NCI-H146 (cell line): ENCODE results near the gene ABHD12.

Experiments used
- DNase-seq: peaks from one replicate; lab custom pipeline; 2025; lab: John Stamatoyannopoulos, UW

ABHD12 gene

DNA sequence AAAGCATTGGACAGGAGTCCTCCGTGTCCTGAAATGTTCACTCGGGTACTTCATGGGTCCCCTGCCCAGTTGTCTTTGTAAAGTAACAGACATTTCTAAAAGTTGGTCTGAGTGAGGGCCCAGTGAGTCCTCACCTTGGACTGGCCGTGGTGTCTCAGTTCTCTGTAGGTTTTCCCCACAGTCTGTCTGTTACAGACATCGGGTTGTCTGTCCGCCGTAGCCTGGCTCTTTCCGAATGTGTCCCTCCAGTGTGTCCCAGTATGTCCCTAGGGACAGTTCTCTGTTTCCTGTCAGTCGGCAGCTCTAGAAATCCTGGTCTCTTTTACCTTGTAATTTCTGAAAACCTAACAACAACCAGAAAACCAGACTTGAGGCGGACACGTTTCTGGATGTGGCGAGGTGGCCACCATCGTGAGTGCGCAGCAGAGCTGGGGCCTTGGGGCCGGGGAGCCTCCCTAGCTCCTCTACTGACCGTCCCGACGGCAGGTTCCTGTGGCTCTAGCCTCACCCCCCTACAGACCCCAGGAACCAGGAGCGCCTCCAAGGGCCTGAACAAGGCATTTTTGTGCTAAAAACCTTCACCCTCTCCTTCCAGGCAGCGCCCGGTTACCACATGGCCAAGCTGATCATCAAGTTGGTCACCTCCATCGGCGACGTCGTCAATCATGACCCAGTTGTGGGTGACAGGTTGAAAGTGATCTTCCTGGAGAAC is 100.6 kb downstream of the ABHD12 start:
- DNase-seq: no peak

DNA sequence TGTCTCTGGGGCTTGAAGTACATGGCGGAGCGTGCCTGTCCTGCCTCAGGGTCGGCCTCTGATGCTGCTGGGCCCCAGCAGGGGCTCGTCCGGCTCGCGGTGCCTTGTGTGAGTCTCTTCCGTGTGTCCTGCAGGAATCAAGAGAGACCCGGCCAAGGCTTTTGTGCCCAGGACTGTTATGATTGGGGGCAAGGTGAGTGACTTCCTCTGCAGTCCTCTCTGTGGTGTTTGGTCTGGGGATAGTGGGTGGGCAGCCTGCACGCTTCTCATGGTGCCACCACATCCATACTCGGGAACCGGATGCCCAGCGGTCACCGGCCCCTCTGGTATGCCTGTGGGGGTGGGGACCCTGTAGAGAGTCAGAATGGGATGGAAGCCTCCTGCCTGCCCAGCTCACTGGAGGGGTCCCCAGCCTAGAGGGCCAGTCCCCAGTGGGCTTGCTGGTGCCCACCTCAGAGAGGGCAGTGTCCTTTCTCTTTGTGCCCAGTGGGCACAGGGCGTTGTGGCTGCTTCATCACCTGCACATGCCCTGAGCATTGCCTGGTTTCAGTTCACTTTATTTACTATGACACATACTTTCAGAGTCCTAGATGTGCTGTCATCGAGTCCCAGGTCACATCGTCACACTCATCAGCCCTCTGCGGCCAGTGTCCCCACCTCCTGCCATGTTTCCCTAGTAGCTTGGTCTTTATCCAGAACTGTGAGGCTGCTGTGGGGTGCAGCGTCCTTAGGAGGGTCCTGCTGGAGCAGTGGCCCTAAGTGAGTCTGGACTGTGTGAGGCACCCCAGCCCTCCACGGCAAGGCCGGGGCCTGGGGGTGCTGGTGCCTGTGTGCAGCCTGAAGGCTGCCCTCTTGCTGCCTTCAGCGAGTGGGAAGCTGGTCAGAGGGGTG is 102.1 kb downstream of the ABHD12 start:
- DNase-seq: no peak

DNA sequence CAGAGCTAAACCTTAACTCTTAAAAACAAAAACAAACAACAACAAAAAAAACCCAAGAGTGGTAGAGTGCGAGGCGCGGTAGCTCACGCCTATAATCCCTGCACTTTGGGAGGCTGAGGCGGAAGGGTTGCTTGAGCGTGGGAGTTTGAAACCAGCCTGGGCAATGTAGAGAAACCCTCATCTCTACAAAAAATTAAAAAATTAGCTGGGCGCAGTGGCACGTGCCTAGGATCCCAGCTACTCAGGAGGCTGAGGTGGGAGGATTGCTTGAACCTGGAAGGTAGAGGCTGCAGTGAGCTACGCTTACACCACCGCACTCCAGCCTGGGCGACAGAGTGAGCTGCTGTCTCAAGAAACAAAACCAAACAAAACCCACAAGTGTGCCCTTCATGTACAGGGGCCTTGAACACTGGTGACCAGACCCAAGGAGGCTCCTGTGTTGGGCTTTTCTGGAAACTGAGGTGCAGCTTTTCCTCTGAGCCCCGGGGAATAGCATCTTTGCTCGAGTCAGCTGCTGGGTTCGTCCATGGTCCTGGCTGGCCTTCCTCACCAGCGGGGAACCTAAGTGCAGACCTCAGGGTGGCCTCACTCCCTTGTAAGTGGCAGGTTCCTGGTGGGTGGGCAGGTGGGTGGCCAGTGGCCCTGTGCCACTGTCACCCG is 102.9 kb downstream of the ABHD12 start:
- DNase-seq: no peak

DNA sequence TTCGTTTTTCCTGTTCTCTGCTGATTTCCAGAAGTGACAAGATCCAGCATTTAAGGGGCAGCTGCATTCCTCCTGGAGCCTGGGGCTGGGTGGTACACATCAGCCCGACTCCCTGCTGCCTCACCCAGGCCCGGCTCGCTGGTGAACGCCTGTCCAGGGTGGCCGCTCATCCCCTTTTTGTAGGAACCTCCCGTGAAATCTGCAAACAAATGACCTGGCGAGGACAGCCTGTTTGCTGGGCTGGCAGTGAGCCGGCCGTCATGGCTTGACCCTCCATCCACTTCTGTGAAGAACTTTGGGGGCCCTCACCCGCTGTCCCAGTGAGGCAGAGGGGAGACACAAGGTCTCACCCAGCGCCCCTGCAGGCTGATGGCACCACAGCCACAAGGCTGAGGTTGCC is 103.7 kb downstream of the ABHD12 start:
- DNase-seq: no peak

DNA sequence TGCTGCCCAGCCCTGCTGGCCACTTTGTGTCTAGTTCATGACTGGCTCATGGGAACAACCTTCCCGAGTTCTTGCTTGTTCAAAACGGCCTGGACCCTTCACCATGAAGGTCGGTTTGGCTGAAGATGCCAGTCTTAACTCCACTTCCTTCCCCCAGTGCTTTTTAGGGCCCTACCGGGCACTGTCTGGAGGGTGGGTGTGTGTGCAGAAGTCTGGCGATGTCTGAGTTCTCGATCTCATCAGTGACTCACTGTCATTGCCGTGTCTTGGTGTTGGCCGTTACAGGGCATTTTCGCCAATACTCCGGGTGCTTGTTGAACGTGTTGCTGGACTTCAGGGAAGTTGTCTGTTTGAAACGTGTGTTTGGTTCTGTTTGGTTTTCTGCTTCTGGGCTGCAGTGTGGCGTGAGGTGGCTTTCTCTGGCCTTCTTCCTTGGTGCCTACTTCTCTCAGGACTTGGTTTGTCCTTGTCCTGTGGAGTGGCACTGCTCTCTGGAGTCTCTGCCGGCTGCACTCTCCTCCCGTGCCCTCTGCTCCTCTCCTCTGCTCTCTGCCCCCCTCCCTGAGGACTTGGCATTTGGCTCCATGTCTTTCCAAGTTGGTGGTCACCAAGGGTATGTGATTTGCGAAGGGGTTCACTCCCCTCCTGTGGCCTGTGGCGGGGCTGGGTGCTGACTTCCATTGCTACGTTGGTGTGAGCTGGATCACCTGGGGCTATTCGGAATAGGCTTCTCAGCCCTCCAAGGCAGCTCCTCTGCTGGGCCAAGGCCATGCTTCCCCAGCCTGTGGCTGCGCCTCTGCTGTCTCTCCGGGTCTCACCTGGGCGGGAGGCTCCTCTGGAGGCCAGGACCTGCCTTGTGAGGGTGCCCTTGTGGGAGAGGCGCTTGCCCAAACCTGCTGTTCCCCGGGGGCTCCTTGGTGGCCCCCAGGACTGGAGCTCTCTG is 104.5 kb downstream of the ABHD12 start:
- no peak for DNase-seq

DNA sequence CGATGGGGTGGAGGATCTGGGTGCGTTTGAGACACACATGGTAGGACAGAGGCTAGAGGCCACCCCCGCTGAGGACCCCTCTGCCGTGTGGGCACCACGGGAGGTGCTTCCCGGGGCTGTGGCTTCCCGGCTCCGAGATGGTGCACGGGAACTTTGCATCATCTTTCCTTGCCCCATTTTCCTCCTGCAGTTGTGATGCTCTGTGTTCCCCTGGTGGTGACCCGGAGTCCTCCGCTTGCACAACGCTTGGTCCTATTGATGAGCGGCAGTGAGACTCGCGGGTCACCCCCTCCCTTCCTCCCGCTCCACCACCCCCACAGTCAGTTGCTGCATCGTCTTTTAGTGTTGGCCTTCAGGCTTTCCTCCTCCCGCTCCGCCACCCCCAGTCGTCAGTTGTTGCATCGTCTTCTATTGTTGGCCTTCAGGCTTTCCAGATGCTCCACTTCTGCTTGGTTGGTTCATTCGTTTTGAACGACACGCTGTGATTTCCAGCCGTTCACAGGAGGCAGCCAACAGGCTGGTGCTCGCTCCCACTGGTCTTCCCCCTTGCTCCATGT is 105.5 kb downstream of the ABHD12 start:
- no peak for DNase-seq

DNA sequence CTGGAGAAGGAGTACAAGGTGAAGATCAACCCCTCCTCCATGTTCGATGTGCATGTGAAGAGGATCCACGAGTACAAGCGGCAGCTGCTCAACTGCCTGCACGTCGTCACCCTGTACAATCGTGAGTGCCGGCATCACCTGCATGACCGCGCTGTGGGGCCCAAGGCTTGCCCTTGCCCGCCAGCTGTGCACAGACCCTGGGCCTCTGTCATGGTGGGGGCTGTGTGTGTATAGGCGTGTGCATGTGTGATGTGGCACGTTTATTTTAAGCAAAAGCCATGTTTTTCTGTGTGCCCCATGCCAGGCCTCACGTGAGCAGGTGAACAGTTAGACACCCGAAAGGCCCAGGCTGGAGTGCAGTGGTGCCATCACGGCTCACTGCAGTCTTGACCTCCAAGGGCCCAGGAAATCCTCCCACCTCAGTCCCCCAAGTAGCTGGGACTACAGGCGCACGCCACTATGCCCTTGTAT is 106.5 kb downstream of the ABHD12 start:
- DNase-seq: no peak

DNA sequence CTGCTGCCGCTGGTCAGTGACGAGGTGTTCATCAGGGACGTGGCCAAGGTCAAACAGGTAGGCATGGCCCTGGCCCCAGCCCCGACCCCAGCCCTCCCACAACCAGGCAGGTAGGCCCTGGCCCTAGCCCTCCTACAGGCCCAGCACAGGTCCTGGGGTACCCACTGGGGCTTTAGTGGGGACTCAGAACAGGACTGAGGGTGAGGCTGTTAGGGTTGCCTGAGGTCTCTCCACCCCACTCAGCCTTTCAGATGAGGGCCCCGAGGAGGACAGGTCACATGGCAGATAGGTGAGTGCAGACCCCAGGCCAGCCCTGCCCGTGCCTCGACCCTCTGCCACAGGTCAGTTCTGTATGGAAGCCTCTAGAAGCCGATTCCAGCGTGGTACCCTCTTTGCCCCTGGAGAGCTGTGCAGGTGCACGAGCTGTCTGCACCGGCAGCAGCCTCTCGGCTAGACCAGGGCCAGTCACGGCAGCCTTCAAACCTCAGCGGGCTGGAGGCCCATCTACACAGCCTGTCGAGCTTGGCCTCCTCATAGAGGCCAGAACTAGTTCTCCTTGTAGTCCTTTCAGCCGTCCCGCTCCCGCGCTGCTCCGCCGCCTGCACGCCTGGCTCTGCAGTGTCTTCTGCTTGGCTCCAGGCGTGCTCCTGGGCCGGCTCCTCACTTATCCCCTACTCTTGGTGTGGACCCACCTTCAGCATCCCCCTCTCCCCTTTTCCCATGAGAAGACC is 107.2 kb downstream of the ABHD12 start:
- no peak for DNase-seq

DNA sequence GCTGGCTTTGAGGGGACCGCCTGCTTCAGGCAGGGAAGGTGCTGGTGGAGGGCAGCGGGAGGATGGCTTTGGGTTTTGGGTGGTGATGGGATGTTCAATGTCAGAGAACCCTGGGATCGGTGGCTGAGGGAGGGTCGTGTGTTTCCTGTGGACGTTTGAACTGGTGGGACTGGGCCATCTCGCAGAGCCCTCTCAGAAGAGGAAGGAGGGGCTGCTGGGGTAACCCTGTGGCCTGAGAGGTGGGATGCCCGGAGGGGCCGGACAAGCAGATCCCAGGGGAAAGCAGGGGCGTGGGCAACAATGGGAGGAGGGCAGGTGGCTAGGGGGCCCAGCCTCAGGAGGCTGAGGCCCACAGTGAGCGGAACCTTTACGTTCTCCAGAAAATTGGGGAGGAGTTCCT is 107.8 kb downstream of the ABHD12 start:
- no peak for DNase-seq

DNA sequence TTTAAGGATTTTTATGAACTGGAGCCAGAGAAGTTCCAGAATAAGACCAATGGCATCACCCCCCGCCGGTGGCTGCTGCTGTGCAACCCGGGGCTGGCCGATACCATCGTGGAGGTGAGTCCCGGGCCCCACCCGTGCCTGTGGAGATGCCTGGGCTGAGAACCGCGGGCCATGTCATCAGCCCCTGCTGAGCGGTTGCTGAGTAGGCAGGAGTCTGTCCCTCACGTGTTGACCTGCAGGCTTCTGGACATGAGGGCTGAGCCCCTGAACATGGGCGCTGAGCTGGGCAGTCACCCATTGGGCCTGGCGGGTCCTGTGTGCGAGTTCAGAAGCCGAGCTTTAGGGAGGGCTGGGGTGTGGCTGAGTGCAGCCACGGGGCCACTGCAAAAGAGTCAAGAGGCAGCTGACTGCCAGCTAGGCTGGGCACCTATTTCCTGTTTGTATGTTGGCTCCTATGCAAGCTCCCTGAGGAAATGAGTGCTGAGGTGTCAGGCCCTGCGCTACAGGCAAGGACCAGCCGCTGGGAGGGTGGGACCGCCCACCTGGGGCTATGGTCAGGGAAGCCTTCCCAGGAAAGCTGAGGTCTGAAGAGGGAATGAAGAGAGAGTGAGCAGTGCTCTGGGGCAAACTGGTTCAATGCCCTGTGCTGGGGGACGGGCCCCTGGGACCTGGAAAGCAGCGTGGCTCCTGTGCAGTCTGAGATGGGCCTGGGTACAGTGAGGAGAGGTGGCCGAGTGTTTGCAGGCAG is 108.4 kb downstream of the ABHD12 start:
- DNase-seq: no peak

DNA sequence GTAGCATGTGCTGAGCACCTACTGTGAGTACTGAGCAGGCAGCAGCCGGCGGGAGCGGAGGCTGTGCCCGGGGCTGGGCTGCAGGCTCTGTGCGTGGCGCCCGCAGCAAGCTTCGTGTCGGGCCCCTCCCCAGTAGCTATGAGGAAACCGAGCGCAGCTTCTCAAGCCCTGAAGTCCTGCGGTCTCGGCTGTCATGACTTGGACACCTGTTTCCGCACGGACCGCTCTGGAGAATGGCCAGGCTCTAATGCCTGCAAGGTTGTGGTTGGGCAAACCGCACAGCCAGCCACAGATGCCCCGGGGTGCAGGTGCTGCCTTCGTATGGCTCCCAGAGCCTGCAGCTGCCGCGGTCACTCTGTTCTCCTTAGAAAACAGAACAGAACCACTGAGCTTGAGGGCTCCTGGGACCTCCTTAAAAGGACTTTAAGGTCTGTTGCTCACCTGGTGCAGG is 109.1 kb downstream of the ABHD12 start:
- DNase-seq: no peak

DNA sequence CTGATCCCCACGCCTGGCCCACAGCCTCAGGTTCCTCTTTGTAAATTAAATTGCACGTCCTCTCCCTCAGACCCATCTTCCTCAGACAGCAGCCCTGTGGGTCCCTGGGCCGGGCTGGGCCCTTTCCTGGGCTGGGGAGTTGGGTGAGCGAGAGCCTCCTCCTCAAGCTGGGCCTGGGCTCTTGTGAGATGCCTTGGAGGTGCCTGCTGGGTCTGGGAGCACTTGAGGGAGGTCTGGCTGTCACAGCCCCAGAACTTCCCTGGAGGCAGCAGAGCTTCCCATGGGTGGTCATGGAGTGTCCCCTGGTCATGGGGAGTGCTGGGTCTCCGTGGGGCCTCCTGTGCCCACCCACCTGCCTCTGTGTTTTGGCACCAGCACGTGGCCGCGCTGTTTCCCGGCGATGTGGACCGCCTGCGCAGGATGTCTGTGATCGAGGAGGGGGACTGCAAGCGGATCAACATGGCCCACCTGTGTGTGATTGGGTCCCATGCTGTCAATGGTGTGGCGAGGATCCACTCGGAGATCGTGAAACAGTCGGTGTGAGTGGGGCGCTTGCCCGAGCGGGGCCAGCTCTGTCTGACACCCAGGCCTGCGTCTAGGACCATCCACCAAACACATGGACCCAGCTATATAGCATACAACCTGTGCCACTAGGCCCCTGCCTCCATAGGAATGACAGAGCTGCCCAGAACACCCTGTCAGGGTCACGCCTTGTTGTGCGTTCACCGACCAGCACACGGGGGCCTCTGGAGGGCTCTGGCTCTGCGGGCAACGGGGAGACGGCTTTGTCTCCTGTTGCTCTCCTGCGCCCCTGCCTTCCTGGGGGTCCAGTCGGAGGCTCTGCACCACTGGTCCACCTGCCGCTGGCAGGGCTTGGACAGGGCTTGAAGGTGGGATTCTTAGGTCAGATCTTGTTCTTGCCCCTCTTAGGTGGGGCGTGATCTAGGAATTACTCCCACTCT is 109.8 kb downstream of the ABHD12 start:
- DNase-seq: no peak

DNA sequence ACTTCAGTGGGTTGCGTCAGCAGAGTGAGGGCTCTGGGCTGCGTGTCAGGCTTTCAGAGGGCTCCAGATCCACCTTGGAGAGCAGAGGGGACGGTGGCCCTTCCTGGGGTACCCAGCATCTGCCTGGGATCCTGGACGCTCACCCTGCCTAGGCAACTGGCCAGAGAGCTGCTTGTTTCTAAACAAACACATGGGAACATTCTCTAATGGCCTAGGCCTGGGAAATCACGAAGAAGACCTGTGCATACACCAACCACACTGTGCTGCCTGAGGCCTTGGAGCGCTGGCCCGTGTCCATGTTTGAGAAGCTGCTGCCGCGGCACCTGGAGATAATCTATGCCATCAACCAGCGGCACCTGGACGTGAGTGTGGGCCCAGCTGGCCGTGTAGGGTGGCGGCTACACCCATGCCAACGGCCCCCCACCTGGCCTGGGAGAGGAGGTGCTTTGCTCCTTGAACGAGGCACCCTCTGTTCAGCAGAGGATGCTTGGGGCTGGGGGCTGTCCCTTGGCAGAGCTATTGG is 110.5 kb downstream of the ABHD12 start:
- peak; percentile 90 for DNase-seq

DNA sequence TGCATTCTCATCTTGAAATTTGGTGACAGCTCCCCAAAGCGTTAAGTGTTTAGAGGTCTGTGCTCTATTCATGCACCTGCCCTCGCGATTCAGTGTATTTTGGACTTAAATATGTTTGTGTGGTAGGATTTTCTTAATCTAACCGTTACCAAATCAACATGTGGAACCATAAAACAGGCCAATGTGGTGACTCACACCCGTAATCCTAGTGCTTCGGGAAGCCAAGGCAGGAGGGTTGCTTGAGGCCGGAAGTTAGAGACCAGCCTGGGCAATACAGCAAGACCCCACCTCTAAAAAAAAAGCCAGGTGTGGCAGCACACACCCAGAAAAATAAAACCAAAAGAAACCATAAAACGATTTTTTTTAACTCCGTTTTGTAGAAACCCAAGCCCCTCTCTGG is 111.2 kb downstream of the ABHD12 start:
- DNase-seq: no peak

DNA sequence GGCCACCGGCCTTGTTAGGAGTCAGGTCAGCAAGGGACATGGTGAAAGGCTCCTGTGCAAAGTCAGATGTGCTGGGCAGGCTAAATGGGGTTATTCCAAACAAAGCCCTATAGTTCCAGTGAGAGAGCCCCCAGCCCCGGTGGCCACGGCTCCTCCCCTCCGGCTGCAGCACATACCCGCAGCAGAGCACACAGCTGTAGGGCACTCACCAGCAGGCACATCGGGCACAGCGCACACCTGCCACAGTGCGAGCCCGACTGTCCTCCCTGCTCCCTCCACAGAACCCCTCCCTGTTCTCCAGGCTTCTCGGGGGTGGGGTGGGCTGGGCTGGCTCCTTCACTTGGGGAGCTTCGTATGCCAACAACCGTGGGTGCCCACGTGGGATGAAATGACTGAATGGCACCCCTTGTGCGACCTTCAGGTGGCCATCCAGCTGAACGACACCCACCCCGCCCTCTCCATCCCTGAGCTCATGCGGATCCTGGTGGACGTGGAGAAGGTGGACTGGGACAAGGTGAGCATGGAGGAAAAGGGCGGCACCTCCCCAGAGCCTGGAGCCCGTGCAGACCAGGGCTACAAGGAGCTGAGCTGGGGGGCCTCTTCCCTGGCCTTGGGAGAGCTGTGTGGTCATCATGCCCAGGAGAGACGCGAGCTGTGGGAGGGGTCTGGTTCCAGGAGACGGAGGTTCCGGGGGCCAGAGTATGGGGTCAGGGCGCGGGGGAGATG is 111.8 kb downstream of the ABHD12 start:
- no peak for DNase-seq

DNA sequence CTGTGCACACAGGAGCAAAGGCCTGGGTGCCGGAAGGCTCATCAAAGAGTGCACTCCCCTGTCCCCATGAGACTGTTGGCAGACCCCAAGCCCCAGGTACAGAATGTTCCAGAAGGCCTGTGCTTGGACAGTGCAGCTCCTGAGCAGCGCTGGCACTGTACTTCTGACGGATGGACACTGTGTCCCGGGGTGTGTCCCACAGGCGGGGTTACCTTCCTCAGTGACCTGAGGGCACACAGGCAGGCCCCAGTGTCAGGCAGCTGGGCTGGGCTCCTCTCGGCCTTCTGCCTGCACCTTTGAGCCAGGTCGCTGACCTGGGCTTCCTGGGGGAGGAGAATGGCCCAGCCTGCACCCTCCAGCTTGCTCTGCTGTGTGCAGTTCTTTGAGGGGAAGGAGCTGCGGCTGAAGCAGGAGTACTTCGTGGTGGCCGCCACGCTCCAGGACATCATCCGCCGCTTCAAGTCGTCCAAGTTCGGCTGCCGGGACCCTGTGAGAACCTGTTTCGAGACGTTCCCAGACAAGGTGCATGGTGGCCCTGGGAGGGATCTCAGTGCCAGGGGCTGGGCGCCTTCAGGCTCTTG is 112.6 kb downstream of the ABHD12 start:
- DNase-seq: no peak
